Smooth muscle cell (in vitro differentiated cells): Measurements from ENCODE around the gene DNAH9. TPM values are rescaled to one million over a fixed set of nuclear protein-coding genes. Genes with fewer than 3 reads are reported as not detected.

ENCODE experiments used
- DNase-seq: peaks from one replicate; lab custom pipeline; 2025; ENCODE audit not compliant: unreplicated experiment; lab: John Stamatoyannopoulos, UW
- H2AFZ ChIP-seq: fragments of 200-600 bp; sonication (generic); 2 replicates; pipeline ENCODE4 v1.6.0; 2016; ENCODE audit warnings: antibody characterized with exemption, low read depth, mild to moderate bottlenecking
- H3F3A ChIP-seq: fragments of 200-600 bp; sonication (generic); 2 replicates; pipeline ENCODE4 v1.6.0; 2017; ENCODE audit warnings: antibody characterized with exemption, low read depth
- H3K27ac ChIP-seq: fragments of 200-600 bp; sonication (generic); 2 replicates; pipeline ENCODE4 v1.5.1; 2016; ENCODE audit warnings: low read depth, mild to moderate bottlenecking
- H3K27me3 ChIP-seq: fragments of 200-600 bp; sonication (generic); 2 replicates; pipeline ENCODE4 v1.6.1; 2016; ENCODE audit warnings: low read depth, mild to moderate bottlenecking
- H3K36me3 ChIP-seq: fragments of 200-600 bp; sonication (generic); 2 replicates; pipeline ENCODE4 v1.5.1; 2016; ENCODE audit warnings: low read depth
- H3K4me1 ChIP-seq: fragments of 200-600 bp; sonication (generic); 2 replicates; pipeline ENCODE4 v1.5.1; 2016; ENCODE audit warnings: low read depth
- H3K4me2 ChIP-seq: fragments of 200-600 bp; sonication (generic); 2 replicates; pipeline ENCODE4 v1.6.0; 2016; ENCODE audit warnings: mild to moderate bottlenecking
- H3K4me3 ChIP-seq: fragments of 200-600 bp; sonication (generic); 2 replicates; pipeline ENCODE4 v1.5.1; 2016; ENCODE audit warnings: mild to moderate bottlenecking
- H3K79me2 ChIP-seq: fragments of 200-600 bp; sonication (generic); 2 replicates; pipeline ENCODE4 v1.6.0; 2016; ENCODE audit warnings: low read depth, mild to moderate bottlenecking
- H3K9ac ChIP-seq: fragments of 200-600 bp; sonication (generic); 2 replicates; pipeline ENCODE4 v1.6.0; 2016; ENCODE audit warnings: low read depth
- H3K9me3 ChIP-seq: fragments of 200-600 bp; sonication (generic); replicated peaks from 2 replicates; pipeline ENCODE4 v1.5.1; 2016; ENCODE audit warnings: low read depth
- H4K20me1 ChIP-seq: fragments of 200-600 bp; sonication (generic); 2 replicates; pipeline ENCODE4 v1.6.0; 2016; ENCODE audit warnings: low read depth
- WGBS: methylation state at CpG from one replicate; pipeline ENCODE4 v1.1.7; 2016; ENCODE audit warnings: low lambda C conversion rate; 5-methylcytosine and 5-hydroxymethylcytosine counted together
- polyA plus RNA-seq: library from polyadenylated mRNA; unstranded; fragments of >200 nt; fragmentation: Nextera tagmentation; extraction: Ambion mirVana; gene quantifications from 2 replicates; pipeline ENCODE4 v1.2.1, GENCODE V29; 2016
- total RNA-seq: library from RNA; depleted of rRNA; stranded (reverse); fragments of >200 nt; gene quantifications from 2 replicates; pipeline ENCODE4 v1.2.3, GENCODE V29; 2014
- TF ChIP-seq, protein P1 (sequence below): fragments of 200-600 bp; sonication (generic); IDR thresholded peaks from 2 replicates; pipeline ENCODE4 v1.5.1; 2017; ENCODE audit warnings: borderline replicate concordance, mild to moderate bottlenecking, antibody characterized with exemption; ENCODE audit not compliant: insufficient read depth, poor library complexity, severe bottlenecking

The DNAH9 gene
- total and polyA plus RNA-seq, 2 experiments from 2014 or later = 0.30 to 0.49 TPM

DNA sequence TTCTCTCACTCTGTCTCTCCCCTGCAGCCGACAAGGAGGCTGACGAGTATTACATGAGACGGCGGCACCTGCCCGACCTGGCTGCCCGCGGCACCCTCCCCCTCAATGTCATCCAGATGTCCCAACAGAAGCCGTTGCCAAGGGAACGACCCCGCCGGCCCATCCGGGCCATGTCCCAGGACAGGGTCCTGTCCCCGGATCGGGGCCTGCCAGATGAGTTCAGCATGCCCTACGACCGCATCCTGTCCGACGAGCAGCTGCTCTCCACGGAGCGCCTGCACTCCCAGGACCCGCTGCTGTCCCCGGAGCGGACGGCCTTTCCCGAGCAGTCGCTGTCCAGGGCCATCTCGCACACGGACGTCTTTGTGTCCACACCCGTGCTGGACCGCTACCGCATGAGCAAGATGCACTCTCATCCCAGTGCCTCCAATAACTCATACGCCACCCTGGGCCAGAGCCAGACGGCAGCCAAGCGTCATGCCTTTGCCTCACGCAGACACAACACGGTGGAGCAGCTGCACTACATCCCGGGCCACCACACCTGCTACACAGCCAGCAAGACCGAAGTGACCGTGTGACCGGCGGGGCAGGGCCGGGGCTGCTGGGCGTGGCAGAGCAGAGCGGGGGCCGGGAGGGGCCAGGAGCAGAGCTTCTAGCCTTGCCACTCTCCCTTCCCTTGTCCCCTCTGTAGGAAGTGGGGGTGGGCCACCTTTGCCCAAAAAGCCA lies 40.4 kb upstream of the DNAH9 start:
- no peak for DNase-seq
- H2AFZ ChIP-seq = no peak overlapping the region
- no peaks in the 10 kb centered on the region for H3K79me2 ChIP-seq
- H3K4me3 ChIP-seq = no peak overlapping the region
- WGBS = 96% methylated on average over 46 of the region's 46 CpGs
- H4K20me1 ChIP-seq = no peaks in the 10 kb centered on the region
- no peaks in the 10 kb centered on the region for H3K36me3 ChIP-seq
- H3K4me2 ChIP-seq = no peak overlapping the region
- H3K27me3 ChIP-seq = peaks cover 5% of the 10 kb centered on the region
- no peaks in the 10 kb centered on the region for H3K9me3 ChIP-seq
- H3K27ac ChIP-seq = no peak overlapping the region
- H3F3A ChIP-seq = no peaks in the 10 kb centered on the region
- TF ChIP-seq, protein P1, sequence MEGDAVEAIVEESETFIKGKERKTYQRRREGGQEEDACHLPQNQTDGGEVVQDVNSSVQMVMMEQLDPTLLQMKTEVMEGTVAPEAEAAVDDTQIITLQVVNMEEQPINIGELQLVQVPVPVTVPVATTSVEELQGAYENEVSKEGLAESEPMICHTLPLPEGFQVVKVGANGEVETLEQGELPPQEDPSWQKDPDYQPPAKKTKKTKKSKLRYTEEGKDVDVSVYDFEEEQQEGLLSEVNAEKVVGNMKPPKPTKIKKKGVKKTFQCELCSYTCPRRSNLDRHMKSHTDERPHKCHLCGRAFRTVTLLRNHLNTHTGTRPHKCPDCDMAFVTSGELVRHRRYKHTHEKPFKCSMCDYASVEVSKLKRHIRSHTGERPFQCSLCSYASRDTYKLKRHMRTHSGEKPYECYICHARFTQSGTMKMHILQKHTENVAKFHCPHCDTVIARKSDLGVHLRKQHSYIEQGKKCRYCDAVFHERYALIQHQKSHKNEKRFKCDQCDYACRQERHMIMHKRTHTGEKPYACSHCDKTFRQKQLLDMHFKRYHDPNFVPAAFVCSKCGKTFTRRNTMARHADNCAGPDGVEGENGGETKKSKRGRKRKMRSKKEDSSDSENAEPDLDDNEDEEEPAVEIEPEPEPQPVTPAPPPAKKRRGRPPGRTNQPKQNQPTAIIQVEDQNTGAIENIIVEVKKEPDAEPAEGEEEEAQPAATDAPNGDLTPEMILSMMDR = no peak
- no peak overlapping the region for H3K9ac ChIP-seq
- no peaks in the 10 kb centered on the region for H3K4me1 ChIP-seq

DNA sequence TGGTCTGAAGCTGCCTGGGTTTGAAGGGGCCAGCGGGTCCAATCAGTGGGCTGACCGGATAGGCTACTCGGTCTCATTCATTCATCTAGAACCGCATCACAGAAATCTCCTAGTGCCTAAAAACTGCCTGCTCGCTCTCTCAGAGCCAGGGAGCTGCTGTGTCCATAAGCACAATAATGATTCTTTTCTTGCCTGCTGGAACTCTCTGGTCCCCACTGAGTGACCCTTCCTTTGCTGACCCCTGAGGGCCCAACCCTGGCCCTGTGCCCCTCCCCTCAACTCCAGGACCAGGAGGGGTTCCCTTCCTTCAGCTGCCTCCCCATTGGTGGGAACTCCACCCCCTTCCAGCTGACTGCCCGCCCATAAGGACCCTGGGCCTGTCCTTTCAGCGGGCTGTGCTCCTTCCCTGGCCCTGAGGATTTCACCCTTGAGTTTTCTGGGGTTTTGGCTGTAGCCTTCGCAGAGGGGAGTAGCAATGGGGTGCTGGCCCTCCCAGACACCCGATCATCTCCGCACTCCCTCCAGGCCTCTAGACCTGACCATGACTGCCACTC lies 39.5 kb upstream of the DNAH9 start:
- DNase-seq = no peak
- 92% methylated on average over 10 of the region's 10 CpGs for WGBS
- H3K9me3 ChIP-seq = no peaks in the 10 kb centered on the region
- H3F3A ChIP-seq = no peaks in the 10 kb centered on the region
- no peaks in the 10 kb centered on the region for H3K79me2 ChIP-seq
- H3K36me3 ChIP-seq = no peaks in the 10 kb centered on the region
- no peak overlapping the region for H3K4me3 ChIP-seq
- no peaks in the 10 kb centered on the region for H3K4me1 ChIP-seq
- no peak overlapping the region for H3K4me2 ChIP-seq
- no peak overlapping the region for H3K27ac ChIP-seq
- no peak overlapping the region for H3K9ac ChIP-seq
- H2AFZ ChIP-seq = no peak overlapping the region
- TF ChIP-seq, protein P1 = no peak
- no peaks in the 10 kb centered on the region for H4K20me1 ChIP-seq
- H3K27me3 ChIP-seq = peaks cover 3% of the 10 kb centered on the region

- no peak overlapping the region for H3K9ac ChIP-seq
- TF ChIP-seq, protein P1 = no peak
- DNase-seq = no peak
- no peaks in the 10 kb centered on the region for H3K4me1 ChIP-seq
- no peaks in the 10 kb centered on the region for H3K36me3 ChIP-seq
- H3K79me2 ChIP-seq = no peaks in the 10 kb centered on the region
- no peaks in the 10 kb centered on the region for H4K20me1 ChIP-seq
- peaks cover 3% of the 10 kb centered on the region for H3K27me3 ChIP-seq
- 83% methylated on average over 7 of the region's 7 CpGs for WGBS
- no peak overlapping the region for H2AFZ ChIP-seq
- H3K27ac ChIP-seq = no peak overlapping the region
- no peaks in the 10 kb centered on the region for H3K9me3 ChIP-seq
- H3K4me3 ChIP-seq = no peak overlapping the region
- no peaks in the 10 kb centered on the region for H3F3A ChIP-seq
- H3K4me2 ChIP-seq = no peak overlapping the region
These were observed 38.7 kb upstream of the DNAH9 start for GRCh38 chr17:11559601-11560000.

- Histone ChIP-seq H3K4me1 (no peaks in the 10 kb centered on the region), H3K4me3 (no peak overlapping the region), H3K27me3 (peaks cover 3% of the 10 kb centered on the region), H3K4me2 (no peak overlapping the region), H4K20me1 (no peaks in the 10 kb centered on the region), H3F3A (no peaks in the 10 kb centered on the region), H3K9me3 (no peaks in the 10 kb centered on the region), H3K79me2 (no peaks in the 10 kb centered on the region), H3K27ac (no peak overlapping the region), H3K36me3 (no peaks in the 10 kb centered on the region), H3K9ac (no peak overlapping the region), H2AFZ (no peak overlapping the region)
- TF ChIP-seq, protein P1 = no peak
- no peak for DNase-seq
- WGBS = 100% methylated on average over 1 of the region's 1 CpG
These were observed 37.0 kb upstream of the DNAH9 start for GRCh38 chr17:11561281-11561680.
